ENCODE results near the gene CDH9.

DNA sequence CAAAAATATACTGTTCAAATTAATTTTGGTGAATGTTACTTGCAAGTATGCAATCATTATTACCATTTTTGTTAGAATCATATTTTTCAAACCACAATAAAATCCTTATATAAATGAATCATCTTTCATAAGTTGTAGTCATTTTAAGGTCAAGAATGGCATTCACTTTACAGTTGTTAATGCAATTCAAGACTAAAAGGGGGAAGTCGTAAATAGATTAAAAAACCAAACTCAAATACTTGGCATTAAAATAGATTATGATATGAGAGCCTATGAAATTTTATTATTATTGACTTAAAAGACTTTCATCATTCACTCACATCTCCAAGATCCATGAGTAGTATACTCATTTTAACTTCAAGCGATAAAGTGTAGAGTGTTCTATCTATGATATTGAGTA is 11.6 kb downstream of the CDH9 start:
- TF ChIP-seq, protein P1, sequence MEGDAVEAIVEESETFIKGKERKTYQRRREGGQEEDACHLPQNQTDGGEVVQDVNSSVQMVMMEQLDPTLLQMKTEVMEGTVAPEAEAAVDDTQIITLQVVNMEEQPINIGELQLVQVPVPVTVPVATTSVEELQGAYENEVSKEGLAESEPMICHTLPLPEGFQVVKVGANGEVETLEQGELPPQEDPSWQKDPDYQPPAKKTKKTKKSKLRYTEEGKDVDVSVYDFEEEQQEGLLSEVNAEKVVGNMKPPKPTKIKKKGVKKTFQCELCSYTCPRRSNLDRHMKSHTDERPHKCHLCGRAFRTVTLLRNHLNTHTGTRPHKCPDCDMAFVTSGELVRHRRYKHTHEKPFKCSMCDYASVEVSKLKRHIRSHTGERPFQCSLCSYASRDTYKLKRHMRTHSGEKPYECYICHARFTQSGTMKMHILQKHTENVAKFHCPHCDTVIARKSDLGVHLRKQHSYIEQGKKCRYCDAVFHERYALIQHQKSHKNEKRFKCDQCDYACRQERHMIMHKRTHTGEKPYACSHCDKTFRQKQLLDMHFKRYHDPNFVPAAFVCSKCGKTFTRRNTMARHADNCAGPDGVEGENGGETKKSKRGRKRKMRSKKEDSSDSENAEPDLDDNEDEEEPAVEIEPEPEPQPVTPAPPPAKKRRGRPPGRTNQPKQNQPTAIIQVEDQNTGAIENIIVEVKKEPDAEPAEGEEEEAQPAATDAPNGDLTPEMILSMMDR (conservative IDR thresholded peaks at IDR 0.05) = no peak
- TF ChIP-seq ZFX (IDR thresholded peaks at IDR 0.05) = no peak

Measured in C4-2B (cell line).